BJ (cell line): ENCODE data around the gene C1orf159. TPM values are rescaled to one million over a fixed set of nuclear protein-coding genes. Genes with fewer than 3 reads are reported as not detected.

Experiments used
- CTCF ChIA-PET: fragments of 350-600 bp; formaldehyde crosslinking; extraction: SDS; loops from one replicate; lab custom pipeline; 2021; ENCODE audit warnings: antibody characterized with exemption, inconsistent platforms; lab: Yijun Ruan, JAX
- POLR2A ChIA-PET: fragments of 300-600 bp; sonication (Branson Sonifier 250); formaldehyde crosslinking; extraction: SDS; loops from one replicate; lab custom pipeline; 2021; ENCODE audit warnings: antibody characterized with exemption; lab: Charles Lee
- DNase-seq: peaks from one replicate; pipeline ENCODE4 v3.0.0-alpha.2; 2011; ENCODE audit warnings: low read depth
- H3K27me3 ChIP-seq: 2 replicates; pipeline ENCODE4 v1.6.0; 2011; ENCODE audit warnings: low read length; ENCODE audit not compliant: control insufficient read depth, insufficient read depth
- H3K36me3 ChIP-seq: 2 replicates; pipeline ENCODE4 v1.5.1; 2011; ENCODE audit warnings: low read length; ENCODE audit not compliant: control insufficient read depth, insufficient read depth
- H3K4me3 ChIP-seq: 2 replicates; pipeline ENCODE4 v1.5.1; 2011; ENCODE audit warnings: low read depth, mild to moderate bottlenecking, control low read depth, low read length
- CTCF ChIP-seq: IDR thresholded peaks from 2 replicates; pipeline ENCODE4 v1.5.1; 2011; ENCODE audit warnings: low read depth, mild to moderate bottlenecking, control low read depth, inconsistent platforms, low read length, moderate library complexity; ENCODE audit not compliant: insufficient read depth
- polyA minus RNA-seq: library from RNA; depleted of rRNA, polyadenylated mRNA; stranded (reverse); fragments of >200 nt; gene quantifications from 2 replicates; pipeline ENCODE4 v1.2.3, GENCODE V29; 2011; rRNA and poly(A)+ RNA removed
- polyA plus RNA-seq: library from polyadenylated mRNA; depleted of rRNA; stranded (reverse); fragments of >200 nt; gene quantifications from 2 replicates; pipeline ENCODE4 v1.2.3, GENCODE V29; 2011; rRNA removed

C1orf159 gene
- 4.3 and 8.9 TPM in 2 replicates for polyA plus RNA-seq
- 1.6 and 1.8 TPM in 2 replicates for polyA minus RNA-seq

DNA sequence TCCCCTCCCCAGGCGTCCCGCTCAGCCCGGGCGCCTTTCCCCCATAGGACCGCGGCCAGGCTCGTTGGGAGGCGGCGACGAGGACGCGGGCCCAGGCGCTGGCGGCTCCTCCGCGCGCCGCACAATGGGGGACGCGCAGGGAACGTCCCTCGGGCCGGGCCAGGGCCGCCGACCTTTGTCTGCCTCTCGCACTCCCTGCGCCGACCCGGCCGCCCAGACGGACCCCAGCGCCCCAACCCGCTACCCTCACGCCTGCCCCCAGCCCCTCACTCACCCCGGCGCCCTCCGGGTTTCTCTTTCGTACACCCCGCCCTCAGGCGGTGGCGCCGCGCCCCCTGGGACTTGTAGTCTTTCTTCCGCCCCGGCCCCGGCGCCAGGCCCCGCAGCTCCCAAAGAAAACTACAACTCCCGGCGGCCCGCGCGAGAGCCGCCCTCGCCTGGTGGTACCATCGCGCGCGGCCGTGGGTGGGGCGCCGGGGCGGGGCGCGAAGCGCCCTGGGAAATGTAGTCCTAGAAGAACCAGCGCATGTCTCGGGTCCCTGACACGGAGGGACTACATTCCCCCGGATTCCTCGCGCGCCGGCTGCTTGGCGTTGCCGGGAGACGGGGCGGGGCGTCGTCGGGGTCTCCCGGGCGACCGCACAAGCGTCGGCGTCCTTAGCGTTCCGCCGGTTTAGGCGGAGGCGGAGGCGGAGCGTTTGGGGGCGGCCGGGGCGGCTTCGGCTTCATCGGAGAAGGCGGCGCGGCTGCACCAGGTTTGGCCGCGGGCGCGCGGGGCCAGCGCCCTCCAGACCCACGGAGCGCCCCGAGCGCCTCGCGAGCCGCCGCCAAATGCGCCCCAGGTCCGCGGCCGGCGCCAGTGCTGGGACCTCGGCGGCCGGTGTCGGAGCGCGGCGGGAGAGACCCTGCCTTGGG, at the start of gene C1orf159:
Gene C1orf159 (minus strand): TSS at position 304 of the 915 bp plus-strand sequence. CDS start 24,546 bp downstream, outside the sequence.
- CTCF ChIA-PET = interaction anchor here (0.8 to 1.4 kb wide), 2 partner anchors 15 to 176 kb away, joined by 3 read pairs; no protein-coding TSS in a partner anchor
- POLR2A ChIA-PET = interaction anchor here (0.7 kb wide), 1 partner anchor 102 kb away, joined by 4 read pairs; no protein-coding TSS in a partner anchor

DNA sequence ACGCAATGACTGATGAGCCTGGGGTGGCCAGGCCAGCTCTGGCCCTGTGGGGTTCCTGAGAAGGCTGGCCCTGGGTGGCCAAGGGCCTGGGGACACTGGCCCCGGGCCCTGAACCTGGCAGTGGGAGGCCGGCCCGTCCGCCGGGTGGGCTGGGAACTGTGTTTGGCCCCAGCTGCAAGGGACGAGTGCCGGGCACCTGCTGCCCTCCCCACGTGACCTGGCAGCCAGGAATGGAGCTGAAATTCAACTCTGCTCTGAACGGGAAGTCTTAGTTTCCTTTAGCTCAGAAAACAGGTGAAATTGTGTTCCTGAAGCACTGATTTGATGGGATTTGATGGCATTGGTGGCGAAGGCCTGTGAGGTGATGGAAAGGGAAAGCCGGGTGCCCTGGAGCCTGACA, 49.6 kb upstream of the C1orf159 start:
- Histone ChIP-seq H3K27me3 (peaks cover 4% of the 10 kb centered on the region), H3K36me3 (no peaks in the 10 kb centered on the region), H3K4me3 (no peak overlapping the region)
- no peak for TF ChIP-seq CTCF
- ChIA-PET CTCF (interaction anchor here (1.5 kb wide), 1 partner anchor 43 kb away, joined by 5 read pairs; no protein-coding TSS in a partner anchor), POLR2A (no interaction called here)
- DNase-seq = no peak

More for the DNA sequence above, at the start of gene C1orf159:
- TF ChIP-seq CTCF = no peak
- peaks cover 3% of the 10 kb centered on the region; the same call in 1 of the 2 replicates for H3K36me3 ChIP-seq
- peak; percentile 84 for DNase-seq
- peaks cover 4% of the 10 kb centered on the region for H3K27me3 ChIP-seq
- H3K4me3 ChIP-seq = peak within 1 kb of the TSS; percentile 85

DNA sequence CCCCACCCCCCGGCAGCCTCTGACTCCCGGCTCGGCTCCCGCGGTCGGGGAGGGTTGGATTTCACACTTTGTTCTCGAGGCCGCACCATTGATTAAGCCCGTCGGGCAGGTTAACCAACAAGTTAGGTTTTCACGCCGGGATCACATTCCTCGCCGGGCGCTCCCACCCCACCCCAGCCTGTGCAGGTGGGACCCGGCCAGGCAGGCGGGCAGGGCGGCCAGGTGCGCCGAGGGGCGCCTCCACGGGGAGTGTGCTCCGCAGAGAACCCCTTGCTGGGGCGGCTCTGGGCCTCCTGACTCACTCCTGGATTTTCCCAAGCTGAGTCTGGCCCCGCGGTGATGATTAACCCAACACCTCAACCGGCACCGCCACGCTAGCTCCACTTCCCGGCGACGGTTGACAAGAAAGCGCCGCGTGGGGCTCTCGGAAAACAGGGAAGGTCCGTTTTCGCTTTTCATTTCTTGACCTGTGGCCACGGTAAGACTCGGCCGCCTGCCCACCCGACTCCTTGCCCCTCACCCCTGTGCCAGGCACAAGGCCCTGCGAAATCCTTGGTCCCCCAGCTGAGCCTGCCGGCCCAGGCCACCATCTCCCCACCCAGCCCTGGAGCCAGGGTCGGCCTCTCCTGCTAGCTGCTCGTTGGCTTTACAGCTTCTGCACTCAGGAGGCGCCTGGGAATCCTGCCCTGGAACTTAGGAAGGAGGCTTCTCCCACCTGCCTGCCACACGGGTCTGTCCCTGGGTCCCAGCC, 49.0 kb upstream of the C1orf159 start:
- no peak overlapping the region for H3K4me3 ChIP-seq
- peaks cover 4% of the 10 kb centered on the region for H3K27me3 ChIP-seq
- ChIA-PET CTCF (interaction anchor here (1.5 kb wide), 1 partner anchor 42 kb away, joined by 5 read pairs; no protein-coding TSS in a partner anchor), POLR2A (no interaction called here)
- TF ChIP-seq CTCF = no peak
- DNase-seq = no peak
- H3K36me3 ChIP-seq = no peaks in the 10 kb centered on the region

DNA sequence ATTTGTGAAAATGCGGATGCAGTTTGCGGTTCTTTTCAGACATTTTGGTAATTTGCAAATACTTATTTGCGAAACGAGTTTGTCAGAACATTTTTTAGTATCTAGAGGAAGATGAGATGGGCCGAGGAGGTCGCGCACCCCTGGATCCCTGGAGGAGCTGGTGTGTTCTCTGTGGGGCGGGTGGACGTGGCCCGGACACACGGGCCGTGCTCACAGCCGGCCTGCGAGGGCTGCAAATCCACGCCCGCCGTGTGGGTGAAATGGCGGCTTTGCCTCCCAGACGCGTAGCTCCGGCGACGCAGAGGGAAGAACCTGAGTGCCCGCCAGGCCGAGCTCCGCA, 48.4 kb upstream of the C1orf159 start:
- no peak overlapping the region for H3K4me3 ChIP-seq
- peaks cover 4% of the 10 kb centered on the region for H3K27me3 ChIP-seq
- no peaks in the 10 kb centered on the region for H3K36me3 ChIP-seq
- no peak for DNase-seq
- TF ChIP-seq CTCF = no peak
- POLR2A ChIA-PET = no interaction called here
- CTCF ChIA-PET = no interaction called here
